Endodermal cell (in vitro differentiated cells): ENCODE data around the gene NRXN2. TPM values are rescaled to one million over a fixed set of nuclear protein-coding genes. Genes with fewer than 3 reads are reported as not detected.

Experiments used
- DNase-seq: peaks from one replicate; pipeline ENCODE4 v3.0.0-alpha.2; 2017
- H3K27ac ChIP-seq: 2 replicates; pipeline ENCODE4 v1.5.1; 2013; ENCODE audit warnings: mild to moderate bottlenecking, low read depth, low read length, moderate library complexity
- H3K27me3 ChIP-seq: 2 replicates; pipeline ENCODE4 v1.6.1; 2013; ENCODE audit warnings: mild to moderate bottlenecking, low read length, moderate library complexity; ENCODE audit not compliant: insufficient read depth, control insufficient read depth, poor library complexity, severe bottlenecking
- H3K36me3 ChIP-seq: 2 replicates; pipeline ENCODE4 v1.7.0; 2013; ENCODE audit warnings: mild to moderate bottlenecking, low read length, moderate library complexity; ENCODE audit not compliant: control insufficient read depth, insufficient read depth
- H3K4me1 ChIP-seq: one replicate; pipeline ENCODE4 v1.7.0; 2013; ENCODE audit warnings: low read length; ENCODE audit not compliant: control insufficient read depth, insufficient read depth
- H3K4me3 ChIP-seq: 2 replicates; pipeline ENCODE4 v1.5.1; 2013; ENCODE audit warnings: mild to moderate bottlenecking, low read length, moderate library complexity
- H3K9ac ChIP-seq: 2 replicates; pipeline ENCODE4 v1.6.1; 2013; ENCODE audit warnings: mild to moderate bottlenecking, low read length, moderate library complexity; ENCODE audit not compliant: poor library complexity, severe bottlenecking; ENCODE audit errors: extremely low read depth
- H3K9me3 ChIP-seq: 2 replicates; pipeline ENCODE4 v1.6.1; 2013; ENCODE audit warnings: mild to moderate bottlenecking, low read length, moderate library complexity; ENCODE audit not compliant: control insufficient read depth
- H3K27ac Mint-ChIP-seq: 2 replicates; pipeline ENCODE4 v1.8.0; 2020; ENCODE audit warnings: mixed read lengths
- H3K27me3 Mint-ChIP-seq: 2 replicates; pipeline ENCODE4 v1.8.0; 2021; ENCODE audit warnings: mild to moderate bottlenecking, mixed read lengths; ENCODE audit not compliant: insufficient read depth
- H3K36me3 Mint-ChIP-seq: 2 replicates; pipeline ENCODE4 v1.8.0; 2020; ENCODE audit warnings: low read depth, mixed read lengths
- H3K4me1 Mint-ChIP-seq: 2 replicates; pipeline ENCODE4 v1.8.0; 2020; ENCODE audit warnings: mixed read lengths
- H3K4me3 Mint-ChIP-seq: 2 replicates; pipeline ENCODE4 v1.8.0; 2020; ENCODE audit warnings: mild to moderate bottlenecking, moderate library complexity, mixed read lengths
- H3K9me3 Mint-ChIP-seq: 2 replicates; pipeline ENCODE4 v1.8.0; 2020; ENCODE audit warnings: mild to moderate bottlenecking, mixed read lengths
- CTCF ChIP-seq: fragments of 200-600 bp; sonication (generic); conservative IDR thresholded peaks from 2 replicates; pipeline ENCODE4 v1.5.0; 2021; ENCODE audit warnings: antibody characterized with exemption, mild to moderate bottlenecking
- WGBS, 2 experiments: methylation state at CpG; one replicate each; pipeline versions ENCODE4 v1.1.5 to v1.1.7; 2013; ENCODE audit warnings: missing lambda C conversion rate in 2 of 2, mixed read lengths in 1 of 2; ENCODE audit not compliant: insufficient coverage in 1 of 2, insufficient read length in 1 of 2; 5-methylcytosine and 5-hydroxymethylcytosine counted together
- total RNA-seq, 2 donors: library from RNA; stranded (reverse); fragmentation: NEBNext Ultra II Directional in 1 of 2; extraction: Animal tissue kit (Norgen Biotek cat#: 25700) in 1 of 2; gene quantifications; 2 replicates in 1 of 2; 3 replicates in 1 of 2; pipeline ENCODE4 v1.2.1, GENCODE V29; 2021

The NRXN2 gene
- total RNA-seq, 2 donors from 2014 or later: 1.00 to 1.5 TPM

- Histone ChIP-seq H3K4me1 (peaks cover 13% of the 10 kb centered on the region), H3K36me3 (peaks cover 74% of the 10 kb centered on the region), H3K4me3 (no peak overlapping the region), H3K9ac (no peak overlapping the region), H3K27me3 (no peaks in the 10 kb centered on the region), H3K9me3 (no peaks in the 10 kb centered on the region), H3K27ac (no peak overlapping the region)
- peak; percentile 83 for DNase-seq
- no peak overlapping the region for H3K4me3 Mint-ChIP-seq
- H3K27me3 Mint-ChIP-seq: no peaks in the 10 kb centered on the region
- peak; percentile 71 for TF ChIP-seq CTCF
- H3K9me3 Mint-ChIP-seq: no peaks in the 10 kb centered on the region
- 93 to 97% methylated on average over 18 to 27 of the region's 30 CpGs for WGBS, 2 experiments
- peak overlapping the region; percentile 35 for H3K27ac Mint-ChIP-seq
- peaks cover 74% of the 10 kb centered on the region for H3K36me3 Mint-ChIP-seq
- H3K4me1 Mint-ChIP-seq: peaks cover 36% of the 10 kb centered on the region
These were observed 42.4 kb upstream of the NRXN2 start for GRCh38 chr11:64765291-64765850.

GRCh38 chr11:64764753-64765152 lies 41.8 kb upstream of the NRXN2 start:
- Histone ChIP-seq H3K27me3 (no peaks in the 10 kb centered on the region), H3K36me3 (peaks cover 68% of the 10 kb centered on the region), H3K4me1 (peaks cover 16% of the 10 kb centered on the region), H3K9me3 (no peaks in the 10 kb centered on the region), H3K27ac (peak overlapping the region; percentile 4), H3K4me3 (no peak overlapping the region), H3K9ac (no peak overlapping the region)
- Mint-ChIP-seq H3K4me1 (peaks cover 40% of the 10 kb centered on the region), H3K27ac (peak overlapping the region; percentile 87), H3K9me3 (no peaks in the 10 kb centered on the region), H3K27me3 (no peaks in the 10 kb centered on the region), H3K36me3 (peaks cover 67% of the 10 kb centered on the region), H3K4me3 (no peak overlapping the region)
- peak; percentile 38 for DNase-seq
- 92 to 94% methylated on average over 7 to 8 of the region's 8 CpGs for WGBS, 2 experiments
- TF ChIP-seq CTCF: no peak

- 87 to 89% methylated on average over 9 to 10 of the region's 11 CpGs for WGBS, 2 experiments
- Histone ChIP-seq H3K4me3 (no peak overlapping the region), H3K36me3 (peaks cover 62% of the 10 kb centered on the region), H3K27ac (peak overlapping the region; percentile 77), H3K27me3 (no peaks in the 10 kb centered on the region), H3K9me3 (no peaks in the 10 kb centered on the region), H3K4me1 (peaks cover 16% of the 10 kb centered on the region), H3K9ac (no peak overlapping the region)
- Mint-ChIP-seq H3K4me3 (peak overlapping the region; percentile 8), H3K27ac (peak overlapping the region; percentile 87), H3K4me1 (peaks cover 46% of the 10 kb centered on the region), H3K27me3 (no peaks in the 10 kb centered on the region), H3K9me3 (no peaks in the 10 kb centered on the region), H3K36me3 (peaks cover 61% of the 10 kb centered on the region)
- DNase-seq: no peak
- TF ChIP-seq CTCF: no peak
These were observed 41.1 kb upstream of the NRXN2 start for GRCh38 chr11:64764040-64764611.
